Activated CD8-positive, alpha-beta memory T cell treated with anti-CD3 and anti-CD28 coated beads, Interleukin-2, amount 50 U/mL, for 48 hours (primary cell): ENCODE measurements around the gene ZCCHC7.

Source experiments
- DNase-seq: peaks from one replicate; pipeline ENCODE4 v3.0.0-alpha.2; 2020

ZCCHC7 gene

GRCh38 chr9:37212435-37212834, 92.1 kb downstream of the ZCCHC7 start:
- DNase-seq = no peak

- DNase-seq = no peak
Measured at GRCh38 chr9:37215381-37215780, 95.0 kb downstream of the ZCCHC7 start.

GRCh38 chr9:37215830-37216229, 95.5 kb downstream of the ZCCHC7 start:
- DNase-seq = no peak

GRCh38 chr9:37217161-37217560, 96.8 kb downstream of the ZCCHC7 start:
- DNase-seq = no peak

GRCh38 chr9:37218800-37219425, 98.5 kb downstream of the ZCCHC7 start:
- no peak for DNase-seq

GRCh38 chr9:37220971-37221370, 100.6 kb downstream of the ZCCHC7 start:
- no peak for DNase-seq

GRCh38 chr9:37221489-37222106, 101.2 kb downstream of the ZCCHC7 start:
- no peak for DNase-seq

GRCh38 chr9:37229455-37229854, 109.1 kb downstream of the ZCCHC7 start:
- no peak for DNase-seq

- DNase-seq = no peak
Measured at GRCh38 chr9:37229882-37230482, 109.6 kb downstream of the ZCCHC7 start.

GRCh38 chr9:37236822-37237221, 116.4 kb downstream of the ZCCHC7 start:
- no peak for DNase-seq

GRCh38 chr9:37238122-37238521, 117.7 kb downstream of the ZCCHC7 start:
- no peak for DNase-seq

- DNase-seq = no peak
Measured at GRCh38 chr9:37239224-37239859, 119.0 kb downstream of the ZCCHC7 start.

GRCh38 chr9:37239921-37240320, 119.5 kb downstream of the ZCCHC7 start:
- no peak for DNase-seq

GRCh38 chr9:37241340-37241739, 121.0 kb downstream of the ZCCHC7 start:
- no peak for DNase-seq

- no peak for DNase-seq
Measured at GRCh38 chr9:37242089-37242488, 121.7 kb downstream of the ZCCHC7 start.

- DNase-seq = no peak
Measured at GRCh38 chr9:37243588-37244345, 123.4 kb downstream of the ZCCHC7 start.

- DNase-seq = no peak
Measured at GRCh38 chr9:37246826-37247225, 126.5 kb downstream of the ZCCHC7 start.

GRCh38 chr9:37248651-37249163, 128.3 kb downstream of the ZCCHC7 start:
- DNase-seq = no peak

- no peak for DNase-seq
Measured at GRCh38 chr9:37251452-37251851, 131.1 kb downstream of the ZCCHC7 start.

- DNase-seq = no peak
Measured at GRCh38 chr9:37253377-37253937, 133.1 kb downstream of the ZCCHC7 start.

GRCh38 chr9:37255187-37255586, 134.8 kb downstream of the ZCCHC7 start:
- no peak for DNase-seq
